SKM-1 (cell line): ENCODE data around the gene ESYT2.
"Not testable (repeated sequence)": the region's sequence is repeated elsewhere in the genome, so short reads cannot be mapped to it uniquely, and the experiment has no call there.

Source experiments
- DNase-seq: peaks from one replicate; lab custom pipeline; 2025; ENCODE audit not compliant: unreplicated experiment; lab: John Stamatoyannopoulos, UW

Gene ESYT2

GRCh38 chr7:158699341-158699740 is 130.0 kb downstream of the ESYT2 start:
- DNase-seq: no peak

- DNase-seq: no peak
Measured at GRCh38 chr7:158698657-158699195, 130.6 kb downstream of the ESYT2 start.

- DNase-seq: not testable (repeated sequence)
Measured at GRCh38 chr7:158697597-158697996, 131.7 kb downstream of the ESYT2 start.

- DNase-seq: peak; percentile 78
Measured at GRCh38 chr7:158695726-158696452, 133.4 kb downstream of the ESYT2 start.

GRCh38 chr7:158695056-158695455 is 134.3 kb downstream of the ESYT2 start:
- no peak for DNase-seq

DNA sequence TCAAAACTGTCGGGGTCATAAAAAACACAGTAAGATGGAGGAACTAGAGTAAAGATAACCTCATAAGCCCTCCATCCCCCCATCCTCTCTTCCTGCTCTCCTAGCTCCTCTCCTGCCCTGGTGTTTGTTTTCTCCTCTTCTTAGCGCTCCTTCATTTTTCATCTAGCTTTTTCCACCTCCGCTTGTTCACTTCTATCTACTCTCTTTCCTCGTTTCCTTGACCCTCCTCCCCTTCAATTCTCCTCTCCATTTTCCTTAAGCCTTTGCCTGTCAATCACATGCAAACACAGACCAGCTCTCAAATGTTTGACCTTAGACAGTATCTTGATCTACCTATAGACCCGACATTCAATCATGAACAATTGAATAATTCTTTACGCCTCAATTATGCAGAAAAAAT is 134.7 kb downstream of the ESYT2 start:
- DNase-seq: no peak

GRCh38 chr7:158689488-158689887 is 139.8 kb downstream of the ESYT2 start:
- no peak for DNase-seq

DNA sequence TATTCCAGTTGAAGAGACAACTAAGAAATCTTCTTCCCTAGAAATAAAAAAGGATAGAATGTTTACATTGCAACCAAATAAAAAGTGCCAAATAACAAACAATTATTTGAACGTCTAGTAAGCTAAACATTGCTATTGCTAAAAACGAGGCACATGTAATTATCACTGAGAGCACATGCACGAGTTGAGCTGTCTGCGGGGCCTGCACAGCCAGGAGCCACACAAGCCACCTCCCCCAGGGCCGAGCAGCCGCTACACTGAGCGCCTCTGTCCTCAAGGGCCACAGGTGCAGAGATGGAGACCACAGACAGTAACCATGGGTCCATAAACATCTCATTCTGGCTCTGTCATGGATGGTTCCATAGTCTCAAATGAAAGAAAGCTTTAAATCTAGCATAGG is 141.9 kb downstream of the ESYT2 start:
- DNase-seq: no peak

GRCh38 chr7:158685693-158686092 is 143.6 kb downstream of the ESYT2 start:
- DNase-seq: no peak

DNA sequence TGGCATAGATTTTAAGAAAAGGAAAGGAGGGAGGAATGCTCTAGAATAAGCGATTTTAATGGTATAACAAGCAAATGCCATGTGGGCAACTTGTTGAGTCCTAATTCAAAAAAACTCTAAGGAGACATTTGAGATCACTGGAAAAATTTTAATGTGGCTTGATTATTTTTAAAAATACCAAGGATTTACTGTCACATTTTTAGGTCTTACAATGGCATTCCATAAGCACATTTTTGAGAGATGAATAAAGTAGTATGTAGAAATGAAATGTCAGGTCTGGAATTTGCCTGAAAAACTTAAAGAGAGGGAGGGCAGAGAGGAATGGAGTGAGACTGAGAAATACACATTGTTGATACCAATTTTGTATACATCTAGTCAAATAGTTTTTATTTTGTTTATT is 145.0 kb downstream of the ESYT2 start:
- DNase-seq: no peak

DNA sequence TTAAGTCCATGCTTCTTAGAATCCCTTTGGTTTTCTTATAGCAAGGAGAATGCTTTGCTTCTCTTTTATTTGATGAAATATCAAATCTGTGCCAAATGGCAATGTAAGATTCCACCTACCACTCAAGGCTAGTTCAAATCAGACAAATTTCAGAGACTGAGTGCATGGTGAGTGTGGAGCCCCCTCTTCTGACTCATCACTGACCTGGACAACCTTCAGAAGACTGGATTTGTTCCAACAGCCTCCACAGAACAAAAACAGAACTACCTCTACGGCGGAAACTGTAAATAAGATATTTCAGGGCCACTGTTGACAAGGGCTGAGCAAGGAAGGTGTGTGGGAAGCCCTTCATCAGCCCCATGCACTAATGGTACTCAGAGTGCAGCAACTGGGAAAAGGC is 145.8 kb downstream of the ESYT2 start:
- no peak for DNase-seq

GRCh38 chr7:158682456-158682855 is 146.9 kb downstream of the ESYT2 start:
- no peak for DNase-seq
